Dendritic cell treated with granulocyte-macrophage colony-stimulating factor and Interleukin-4, amounts not matched to agents 40 ng/mL and 50 ng/mL, for 4 days (primary cell): ENCODE data around the gene GAB3.

Source experiments
- H3K27ac Mint-ChIP-seq: one replicate; pipeline ENCODE4 v1.8.0; 2022; ENCODE audit warnings: mild to moderate bottlenecking, mixed read lengths
- H3K27me3 Mint-ChIP-seq: one replicate; pipeline ENCODE4 v1.8.0; 2022; ENCODE audit warnings: mild to moderate bottlenecking, mixed read lengths
- H3K36me3 Mint-ChIP-seq: one replicate; pipeline ENCODE4 v1.8.0; 2022; ENCODE audit warnings: low read depth, mixed read lengths
- H3K4me1 Mint-ChIP-seq: one replicate; pipeline ENCODE4 v1.8.0; 2022; ENCODE audit warnings: low read depth, mixed read lengths
- H3K4me3 Mint-ChIP-seq: one replicate; pipeline ENCODE4 v1.8.0; 2022; ENCODE audit warnings: mild to moderate bottlenecking, moderate library complexity, mixed read lengths
- H3K9me3 Mint-ChIP-seq: one replicate; pipeline ENCODE4 v1.8.0; 2022; ENCODE audit warnings: mixed read lengths
- intact Hi-C: fragments of 100-400 bp; cut with micrococcal nuclease; formaldehyde crosslinking; loops from one replicate; pipeline ENCODE4 v1.15.0; 2022

GAB3 gene, protein sequence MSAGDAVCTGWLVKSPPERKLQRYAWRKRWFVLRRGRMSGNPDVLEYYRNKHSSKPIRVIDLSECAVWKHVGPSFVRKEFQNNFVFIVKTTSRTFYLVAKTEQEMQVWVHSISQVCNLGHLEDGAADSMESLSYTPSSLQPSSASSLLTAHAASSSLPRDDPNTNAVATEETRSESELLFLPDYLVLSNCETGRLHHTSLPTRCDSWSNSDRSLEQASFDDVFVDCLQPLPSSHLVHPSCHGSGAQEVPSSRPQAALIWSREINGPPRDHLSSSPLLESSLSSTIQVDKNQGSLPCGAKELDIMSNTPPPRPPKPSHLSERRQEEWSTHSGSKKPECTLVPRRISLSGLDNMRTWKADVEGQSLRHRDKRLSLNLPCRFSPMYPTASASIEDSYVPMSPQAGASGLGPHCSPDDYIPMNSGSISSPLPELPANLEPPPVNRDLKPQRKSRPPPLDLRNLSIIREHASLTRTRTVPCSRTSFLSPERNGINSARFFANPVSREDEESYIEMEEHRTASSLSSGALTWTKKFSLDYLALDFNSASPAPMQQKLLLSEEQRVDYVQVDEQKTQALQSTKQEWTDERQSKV

GRCh38 chrX:154750301-154751202 lies at the start of gene GAB3:
Gene GAB3, minus strand, starts transcription at chrX:154751077. Its CDS starts 52 bp downstream, at chrX:154751025.
- peaks cover 6% of the 10 kb centered on the region for H3K4me1 Mint-ChIP-seq
- no peaks in the 10 kb centered on the region for H3K9me3 Mint-ChIP-seq
- intact Hi-C loops = loop anchor here (1.0 to 10.0 kb wide), 2 partner anchors 13 to 54 kb away; partner anchors contain the start of gene MPP1
- no peaks in the 10 kb centered on the region for H3K27me3 Mint-ChIP-seq
- H3K27ac Mint-ChIP-seq = peak within 1 kb of the TSS; percentile 86
- peak within 1 kb of the TSS; percentile 84 for H3K4me3 Mint-ChIP-seq
- H3K36me3 Mint-ChIP-seq = no peaks in the 10 kb centered on the region

DNA sequence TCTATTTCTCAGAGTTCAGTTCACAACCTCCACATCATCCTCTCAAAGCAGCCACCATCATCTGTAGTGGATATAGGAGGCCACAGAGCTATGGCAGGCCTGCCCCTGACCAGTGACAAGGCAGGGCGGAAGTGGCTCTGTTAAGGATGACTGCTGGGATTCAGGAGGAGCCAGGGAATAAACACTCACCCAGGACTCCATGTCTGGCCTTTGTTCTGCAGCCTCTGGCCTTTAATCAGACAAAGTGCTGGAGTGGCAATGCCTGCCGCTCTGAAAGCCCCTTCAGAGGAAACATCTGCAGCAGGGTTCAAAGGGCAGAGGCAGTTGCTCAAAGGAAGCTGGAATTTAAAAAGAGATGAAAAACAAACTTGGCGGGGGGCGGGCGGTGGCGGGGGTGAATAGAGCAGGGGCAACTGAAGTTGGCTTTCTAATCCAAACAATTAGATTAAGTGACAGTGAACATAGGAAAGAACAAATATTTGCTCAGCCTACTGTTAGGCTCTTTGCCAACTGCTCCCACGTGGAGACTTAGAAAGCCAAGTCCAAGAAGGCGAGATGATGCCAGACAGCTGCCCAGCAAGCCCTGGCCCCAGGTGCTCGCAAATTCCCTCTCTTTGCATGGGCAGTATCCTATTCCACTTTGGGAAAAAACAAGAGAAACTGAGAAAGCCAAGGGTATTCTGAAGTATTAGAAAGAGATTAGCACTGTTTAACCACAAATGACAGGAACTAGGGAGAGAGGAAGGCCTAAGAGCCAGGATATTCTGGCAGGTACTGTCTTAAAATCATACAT lies 48.9 kb upstream of the GAB3 start:
- peaks cover 41% of the 10 kb centered on the region for H3K4me1 Mint-ChIP-seq
- intact Hi-C loops = loop anchor here (10.0 kb wide), 1 partner anchor 45 kb away; the partner anchor contains the start of gene GAB3
- H3K36me3 Mint-ChIP-seq = peaks cover 35% of the 10 kb centered on the region
- H3K27me3 Mint-ChIP-seq = no peaks in the 10 kb centered on the region
- H3K4me3 Mint-ChIP-seq = peak overlapping the region; percentile 51
- no peaks in the 10 kb centered on the region for H3K9me3 Mint-ChIP-seq
- peak overlapping the region; percentile 94 for H3K27ac Mint-ChIP-seq

GRCh38 chrX:154797006-154797405 lies 46.1 kb upstream of the GAB3 start:
- Mint-ChIP-seq H3K9me3 (no peaks in the 10 kb centered on the region), H3K4me1 (peaks cover 54% of the 10 kb centered on the region), H3K36me3 (peaks cover 42% of the 10 kb centered on the region), H3K27ac (peak overlapping the region; percentile 94), H3K4me3 (peak overlapping the region; percentile 10), H3K27me3 (no peaks in the 10 kb centered on the region)
- intact Hi-C loops = no loop called here

GRCh38 chrX:154795016-154795415 lies 44.1 kb upstream of the GAB3 start:
- peaks cover 53% of the 10 kb centered on the region for H3K36me3 Mint-ChIP-seq

GRCh38 chrX:154793084-154793795 lies 42.4 kb upstream of the GAB3 start:
- intact Hi-C loops = no loop called here
- peaks cover 32% of the 10 kb centered on the region for H3K4me1 Mint-ChIP-seq
- H3K27ac Mint-ChIP-seq = no peak overlapping the region
- no peaks in the 10 kb centered on the region for H3K9me3 Mint-ChIP-seq
- peaks cover 57% of the 10 kb centered on the region for H3K36me3 Mint-ChIP-seq
- no peak overlapping the region for H3K4me3 Mint-ChIP-seq
- H3K27me3 Mint-ChIP-seq = no peaks in the 10 kb centered on the region

More at GRCh38 chrX:154795016-154795415, 44.1 kb upstream of the GAB3 start:
- H3K4me3 Mint-ChIP-seq = no peak overlapping the region
- H3K4me1 Mint-ChIP-seq = peaks cover 42% of the 10 kb centered on the region
- H3K9me3 Mint-ChIP-seq = no peaks in the 10 kb centered on the region
- H3K27me3 Mint-ChIP-seq = no peaks in the 10 kb centered on the region
- intact Hi-C loops = no loop called here
- peak overlapping the region; percentile 94 for H3K27ac Mint-ChIP-seq

DNA sequence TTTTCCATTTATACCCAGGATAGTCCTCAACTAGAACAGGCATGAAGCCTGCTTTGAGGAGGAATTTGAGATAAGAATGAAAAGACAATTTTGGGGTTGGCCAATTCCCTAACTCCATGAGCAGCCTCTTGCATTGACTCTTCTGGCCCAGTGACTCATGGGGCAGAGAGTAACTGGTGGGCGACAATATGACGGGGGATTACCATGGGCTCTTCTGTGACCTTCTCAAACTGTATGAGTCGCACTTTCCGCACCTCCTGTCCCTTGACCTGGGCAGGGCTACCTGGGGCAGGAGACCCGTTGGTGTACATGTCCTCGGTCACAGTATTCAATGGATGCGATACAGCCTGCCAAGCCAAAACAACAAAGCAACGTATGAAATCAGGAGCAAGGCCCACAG lies 41.1 kb upstream of the GAB3 start:
- Mint-ChIP-seq H3K4me1 (peaks cover 36% of the 10 kb centered on the region), H3K9me3 (no peaks in the 10 kb centered on the region), H3K36me3 (peaks cover 63% of the 10 kb centered on the region), H3K4me3 (no peak overlapping the region), H3K27ac (no peak overlapping the region), H3K27me3 (no peaks in the 10 kb centered on the region)
- intact Hi-C loops = no loop called here

DNA sequence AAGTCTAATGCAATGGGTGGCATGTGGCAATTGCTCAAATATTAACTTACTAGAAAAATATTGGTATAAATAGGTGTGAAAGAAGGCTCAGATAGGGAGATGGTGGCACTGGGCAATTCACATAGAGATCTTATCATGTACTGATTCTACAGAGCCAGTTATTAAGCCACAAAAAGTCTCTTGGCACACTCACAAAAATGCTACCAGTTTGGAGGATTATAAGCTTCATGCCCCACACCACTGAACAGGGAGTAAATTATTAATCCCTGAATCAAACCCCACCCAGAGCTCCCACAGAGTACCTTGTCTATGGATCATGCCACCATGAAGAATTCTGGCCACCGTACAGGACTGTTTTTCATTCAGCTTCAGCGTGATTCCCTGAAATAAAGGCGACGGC lies 40.6 kb upstream of the GAB3 start:
- no peak overlapping the region for H3K4me3 Mint-ChIP-seq
- H3K27ac Mint-ChIP-seq = no peak overlapping the region
- peaks cover 63% of the 10 kb centered on the region for H3K36me3 Mint-ChIP-seq
- H3K27me3 Mint-ChIP-seq = no peaks in the 10 kb centered on the region
- intact Hi-C loops = no loop called here
- H3K9me3 Mint-ChIP-seq = no peaks in the 10 kb centered on the region
- peaks cover 34% of the 10 kb centered on the region for H3K4me1 Mint-ChIP-seq

GRCh38 chrX:154785716-154786115 lies 34.8 kb upstream of the GAB3 start:
- peaks cover 97% of the 10 kb centered on the region for H3K36me3 Mint-ChIP-seq
- H3K27me3 Mint-ChIP-seq = no peaks in the 10 kb centered on the region
- no peak overlapping the region for H3K4me3 Mint-ChIP-seq
- H3K4me1 Mint-ChIP-seq = peaks cover 44% of the 10 kb centered on the region
- no peaks in the 10 kb centered on the region for H3K9me3 Mint-ChIP-seq
- H3K27ac Mint-ChIP-seq = no peak overlapping the region
- intact Hi-C loops = no loop called here

DNA sequence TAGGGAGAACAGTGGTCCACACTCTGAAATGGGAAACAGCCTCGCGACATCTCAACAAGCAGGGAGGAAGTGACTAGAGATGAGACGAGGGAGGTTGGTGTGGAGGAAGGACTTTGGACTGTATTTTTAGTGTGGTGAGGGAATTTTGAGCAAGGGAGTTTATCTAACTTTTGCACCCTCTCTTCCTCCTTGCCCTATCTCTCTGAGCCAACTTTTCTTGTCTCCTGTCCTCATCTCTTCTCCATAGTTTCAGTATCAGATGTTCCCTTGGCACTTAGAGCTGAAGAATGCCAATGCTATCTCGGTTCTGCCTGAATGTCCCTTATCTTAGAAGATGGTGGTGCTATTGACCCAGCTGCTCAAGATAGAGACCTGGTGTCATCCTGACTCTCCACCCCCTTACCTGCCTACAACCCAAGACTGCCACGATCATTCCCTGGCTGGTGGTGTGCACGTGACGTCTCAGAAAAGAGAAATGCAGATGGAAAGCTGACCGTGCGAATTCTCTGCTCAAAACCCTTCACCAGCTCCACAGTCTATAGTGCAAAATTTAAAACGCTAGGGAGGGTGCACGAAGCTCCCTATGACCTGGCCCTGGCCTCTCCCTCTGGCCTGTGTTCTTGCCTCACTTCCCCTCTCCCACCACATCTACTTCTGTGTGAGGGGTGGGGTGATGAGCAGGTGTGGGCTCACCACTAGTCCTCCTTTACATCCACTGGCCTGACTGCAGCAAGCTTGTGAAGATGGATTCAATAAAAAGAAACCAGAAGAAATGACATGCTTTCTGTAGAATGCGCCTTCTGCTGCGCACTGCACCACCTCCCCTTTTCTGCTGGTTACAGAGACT lies 33.5 kb upstream of the GAB3 start:
- H3K27ac Mint-ChIP-seq = peak overlapping the region; percentile 79
- no peak overlapping the region for H3K4me3 Mint-ChIP-seq
- intact Hi-C loops = no loop called here
- no peaks in the 10 kb centered on the region for H3K9me3 Mint-ChIP-seq
- H3K27me3 Mint-ChIP-seq = no peaks in the 10 kb centered on the region
- peaks cover 90% of the 10 kb centered on the region for H3K36me3 Mint-ChIP-seq
- peaks cover 44% of the 10 kb centered on the region for H3K4me1 Mint-ChIP-seq

DNA sequence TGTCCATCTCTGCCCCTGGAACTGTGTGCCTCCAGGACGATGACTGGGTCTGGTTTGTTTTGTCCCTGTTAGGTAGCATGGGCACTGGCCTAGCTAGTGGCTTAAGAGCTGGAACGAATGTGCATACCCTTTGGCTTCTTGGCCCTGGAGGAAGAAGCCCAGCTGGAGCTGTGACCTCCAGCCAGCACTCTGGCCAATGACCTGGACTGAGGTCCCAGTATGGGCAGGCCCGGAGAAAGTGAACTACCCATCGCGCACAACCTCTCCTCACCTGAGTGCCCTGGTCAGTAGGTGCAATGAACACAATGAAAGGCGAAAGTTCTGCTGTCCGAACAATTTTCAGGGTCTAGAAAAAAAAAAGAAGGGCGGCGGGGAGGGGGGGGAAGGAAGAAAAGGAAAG lies 30.1 kb upstream of the GAB3 start:
- no peaks in the 10 kb centered on the region for H3K9me3 Mint-ChIP-seq
- H3K36me3 Mint-ChIP-seq = peaks cover 92% of the 10 kb centered on the region
- peaks cover 30% of the 10 kb centered on the region for H3K4me1 Mint-ChIP-seq
- no peak overlapping the region for H3K27ac Mint-ChIP-seq
- no peaks in the 10 kb centered on the region for H3K27me3 Mint-ChIP-seq
- intact Hi-C loops = no loop called here
- no peak overlapping the region for H3K4me3 Mint-ChIP-seq

- peaks cover 25% of the 10 kb centered on the region for H3K4me1 Mint-ChIP-seq
- H3K27ac Mint-ChIP-seq = no peak overlapping the region
- H3K4me3 Mint-ChIP-seq = no peak overlapping the region
- peaks cover 92% of the 10 kb centered on the region for H3K36me3 Mint-ChIP-seq
- H3K9me3 Mint-ChIP-seq = no peaks in the 10 kb centered on the region
- no peaks in the 10 kb centered on the region for H3K27me3 Mint-ChIP-seq
- intact Hi-C loops = no loop called here
Observed at GRCh38 chrX:154779261-154779660, 28.4 kb upstream of the GAB3 start.

DNA sequence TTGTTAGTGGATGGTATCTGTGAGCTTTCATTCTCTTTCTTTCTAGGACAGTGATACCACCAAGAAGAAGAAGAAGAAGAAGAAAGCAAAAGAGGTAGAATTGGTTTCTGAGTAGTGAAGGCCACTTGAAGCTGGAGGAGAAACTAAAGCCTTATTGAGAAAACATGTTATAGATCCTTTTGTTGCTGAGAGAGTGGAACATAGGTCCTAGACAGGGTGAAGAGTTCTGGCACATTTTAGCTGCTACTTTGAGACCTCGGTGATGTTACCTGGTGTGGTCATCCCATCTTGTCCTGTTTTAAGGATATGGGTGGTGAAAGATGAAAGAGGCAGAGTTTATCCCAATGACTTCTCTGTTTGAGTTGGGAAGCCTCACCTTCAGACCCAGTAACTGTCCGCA lies 25.9 kb upstream of the GAB3 start:
- no peak overlapping the region for H3K27ac Mint-ChIP-seq

More for the DNA sequence above, 25.9 kb upstream of the GAB3 start:
- H3K27me3 Mint-ChIP-seq = no peaks in the 10 kb centered on the region
- no peaks in the 10 kb centered on the region for H3K9me3 Mint-ChIP-seq
- intact Hi-C loops = no loop called here
- no peak overlapping the region for H3K4me3 Mint-ChIP-seq
- H3K4me1 Mint-ChIP-seq = peaks cover 14% of the 10 kb centered on the region
- peaks cover 86% of the 10 kb centered on the region for H3K36me3 Mint-ChIP-seq
